GM11168 (cell line): ENCODE results near the gene BZW2.
"Not testable (repeated sequence)": the region's sequence is repeated elsewhere in the genome, so short reads cannot be mapped to it uniquely, and the experiment has no call there.

Experiments used
- in situ Hi-C: fragments of 300-500 bp; cut with MboI; formaldehyde crosslinking; loops from one replicate; pipeline ENCODE4 v1.12.0; 2022; ENCODE audit warnings: low sequenced_read_pairs; ENCODE audit not compliant: unreplicated experiment

Gene BZW2

GRCh38 chr7:16669581-16669980 is 23.6 kb downstream of the BZW2 start:
- in situ Hi-C loops: no loop called here

DNA sequence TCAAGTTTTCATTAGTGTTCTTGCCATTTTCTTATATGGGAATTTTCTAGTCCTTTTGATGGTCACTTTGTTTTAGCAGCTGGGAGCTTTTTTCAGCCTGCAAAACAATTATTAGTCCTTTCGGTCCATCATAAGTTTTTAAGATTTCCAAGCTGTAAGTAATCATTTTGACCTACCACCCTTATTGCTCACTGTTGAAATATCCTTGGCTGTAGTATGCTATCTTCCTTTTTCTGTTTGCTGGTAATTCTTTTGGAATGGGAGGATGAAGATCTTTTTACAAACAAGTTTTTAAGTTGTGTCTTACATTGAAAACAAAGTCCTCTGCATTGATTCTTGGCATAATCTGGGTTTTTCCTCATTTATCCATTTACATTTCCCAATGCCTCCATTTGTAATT is 24.0 kb downstream of the BZW2 start:
- in situ Hi-C loops: no loop called here

DNA sequence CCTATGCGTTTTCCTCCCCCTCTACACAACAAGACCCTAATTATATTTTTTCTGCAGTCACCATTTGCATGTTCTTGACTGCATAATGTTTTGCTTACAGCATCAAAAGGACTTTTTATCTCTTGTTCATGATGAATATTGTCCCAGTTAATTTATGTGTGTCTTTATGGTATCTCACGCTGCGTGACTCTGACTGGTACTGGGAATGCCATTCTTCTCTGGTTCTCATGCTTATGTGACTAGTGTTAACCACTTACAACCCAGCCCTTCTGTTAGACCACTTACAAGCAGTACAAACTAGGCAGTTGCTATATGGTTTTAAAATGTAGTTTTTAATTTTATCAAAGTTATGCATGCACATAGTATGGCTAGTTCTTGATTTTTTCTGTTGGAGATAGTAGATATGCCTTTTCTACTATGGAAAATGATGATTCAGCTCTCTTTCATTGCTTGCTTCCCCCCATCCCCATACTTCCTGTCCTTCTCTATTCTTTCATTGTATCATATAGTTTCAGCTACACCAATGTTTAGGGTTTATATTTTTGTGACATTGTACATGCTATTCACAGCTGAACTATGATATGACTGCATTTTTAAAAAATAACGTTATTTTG is 24.9 kb downstream of the BZW2 start:
- in situ Hi-C loops: no loop called here

DNA sequence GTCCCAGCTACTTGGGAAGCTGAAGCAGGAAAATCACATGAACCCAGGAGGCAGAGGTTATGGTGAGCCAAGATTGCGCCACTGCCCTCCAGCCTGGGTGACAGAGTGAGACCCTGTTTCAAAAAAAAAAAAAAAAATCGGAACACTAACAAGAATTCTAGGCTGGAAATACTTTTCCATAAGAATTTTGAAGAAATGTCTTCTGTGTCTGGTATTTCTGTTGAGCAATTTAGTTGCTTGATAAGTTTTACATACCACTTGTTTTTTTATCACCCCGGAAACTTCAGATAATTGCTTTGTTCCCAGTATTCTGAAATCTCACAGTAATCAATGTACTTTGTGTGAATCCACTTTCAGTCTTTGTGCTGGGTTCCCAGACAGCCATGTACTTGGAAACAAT is 25.8 kb downstream of the BZW2 start:
- in situ Hi-C loops: no loop called here

DNA sequence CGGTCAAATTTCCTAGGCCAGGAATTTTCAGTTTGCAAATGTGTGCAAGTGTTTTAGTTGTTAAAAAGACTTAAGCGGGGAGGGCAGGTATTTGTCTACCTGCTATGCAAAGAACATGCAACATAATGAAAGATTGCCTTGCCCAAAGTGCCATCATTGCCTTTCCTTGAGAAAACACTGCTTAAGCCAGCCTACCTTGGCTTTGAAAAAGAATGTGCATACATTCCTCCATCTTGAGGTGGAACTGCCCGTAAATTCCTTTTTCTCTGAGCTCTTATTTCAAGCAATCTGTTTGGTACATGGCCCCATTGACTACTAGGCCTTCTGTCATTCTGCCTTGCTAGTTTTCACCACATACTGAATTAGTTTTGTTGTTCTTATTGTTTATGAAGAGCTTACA is 29.3 kb downstream of the BZW2 start:
- in situ Hi-C loops: no loop called here

- in situ Hi-C loops: no loop called here
These were observed 32.1 kb downstream of the BZW2 start for GRCh38 chr7:16677978-16678494.

DNA sequence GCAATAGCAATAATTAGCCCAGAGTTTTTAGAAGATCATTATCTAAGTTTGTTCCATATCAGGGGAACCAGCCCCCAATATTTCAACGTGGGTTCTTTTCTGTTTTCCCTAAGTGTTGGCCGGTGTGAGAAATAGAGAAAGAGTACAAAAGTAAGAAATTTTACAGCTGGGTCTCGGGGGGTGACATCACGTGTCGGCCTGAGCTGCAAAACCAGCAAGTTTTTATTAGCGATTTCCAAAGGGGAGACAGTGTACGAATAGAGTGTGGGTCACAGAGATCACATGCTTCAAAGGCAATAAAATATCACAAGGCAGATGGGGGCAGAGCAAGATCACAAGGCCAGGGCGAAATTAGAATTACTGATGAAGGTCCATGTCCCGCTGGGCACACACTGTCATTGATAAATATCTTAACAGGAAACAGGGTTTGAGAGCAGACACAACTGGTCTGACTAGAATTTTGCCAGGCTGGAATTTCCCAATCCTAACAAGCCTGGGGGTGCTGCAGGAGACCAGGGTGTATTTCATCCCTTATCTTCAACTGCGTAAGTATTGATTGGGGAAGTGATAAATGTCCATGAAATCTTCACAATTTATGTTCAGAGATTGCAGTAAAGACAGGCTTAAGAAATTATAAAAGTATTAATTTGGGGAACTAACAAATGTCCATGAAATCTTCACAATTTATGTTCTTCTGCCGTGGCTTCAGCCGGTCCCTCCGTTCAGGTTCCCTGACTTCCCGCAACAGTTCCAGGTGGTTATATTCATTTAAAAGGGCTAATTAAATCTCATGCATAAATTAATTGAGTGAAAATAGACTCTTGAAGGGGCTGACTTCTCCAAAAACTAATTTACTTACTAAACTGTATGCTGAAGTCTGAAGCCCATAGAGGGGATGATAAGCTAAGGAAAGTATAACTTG is 32.9 kb downstream of the BZW2 start:
- in situ Hi-C loops: not testable (repeated sequence)

- in situ Hi-C loops: no loop called here
These were observed 39.0 kb downstream of the BZW2 start for GRCh38 chr7:16684935-16685334.

DNA sequence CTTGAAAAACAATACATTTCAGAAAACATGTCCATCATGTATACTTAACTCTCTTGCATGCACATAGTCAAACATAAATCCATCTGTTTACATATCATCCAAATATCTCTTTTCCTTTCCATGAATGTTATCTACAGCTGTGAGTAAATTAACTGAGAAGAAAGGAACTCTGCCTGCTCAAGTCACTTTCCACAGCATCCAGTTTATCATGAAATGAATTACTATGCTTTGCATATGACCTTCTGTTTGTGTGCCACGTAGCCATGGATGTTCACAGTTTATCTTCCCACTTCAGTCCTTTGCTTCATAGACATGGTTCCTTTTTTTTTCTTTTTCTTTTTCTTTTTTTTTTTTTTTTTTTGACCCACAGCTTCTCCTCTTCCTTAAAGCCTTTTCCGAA is 39.6 kb downstream of the BZW2 start:
- in situ Hi-C loops: no loop called here

- in situ Hi-C loops: no loop called here
These were observed 42.3 kb downstream of the BZW2 start for GRCh38 chr7:16688249-16688648.

- in situ Hi-C loops: no loop called here
These were observed 45.3 kb downstream of the BZW2 start for GRCh38 chr7:16691241-16691640.

DNA sequence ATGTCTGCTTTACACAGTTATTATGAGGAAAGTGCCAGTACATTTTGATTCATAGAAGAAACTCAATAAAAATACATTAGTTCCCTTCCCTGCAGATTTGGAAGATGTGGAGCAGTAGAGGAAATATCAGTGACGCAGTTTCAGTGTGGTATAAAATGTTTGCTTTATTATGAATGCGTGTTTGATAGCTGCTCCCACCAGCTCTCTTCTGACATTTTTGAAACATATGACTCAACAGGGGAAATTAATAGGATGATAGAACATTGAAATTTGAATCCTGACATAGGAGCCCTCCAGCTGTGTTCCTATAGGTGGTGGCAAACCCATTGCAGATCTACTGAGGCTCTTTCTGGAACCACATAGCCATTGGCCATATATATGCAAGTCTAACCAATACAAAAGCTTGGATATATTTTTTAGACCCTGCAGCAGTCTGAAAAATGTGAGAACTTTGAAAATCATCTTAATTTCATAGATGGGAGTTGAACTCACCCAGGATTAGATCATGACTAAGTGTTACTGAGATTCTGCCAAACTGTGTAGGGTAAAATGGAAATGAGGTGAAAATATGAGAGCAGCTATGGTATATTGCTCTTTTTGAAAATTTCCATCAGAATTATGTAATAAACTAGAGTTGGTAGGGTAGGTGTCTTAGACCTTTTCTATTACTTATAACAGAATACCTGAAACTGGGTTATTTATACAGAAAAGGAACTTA is 47.8 kb downstream of the BZW2 start:
- in situ Hi-C loops: no loop called here

- in situ Hi-C loops: no loop called here
These were observed 48.8 kb downstream of the BZW2 start for GRCh38 chr7:16694806-16695205.

GRCh38 chr7:16695621-16696237 is 49.7 kb downstream of the BZW2 start:
- in situ Hi-C loops: no loop called here

DNA sequence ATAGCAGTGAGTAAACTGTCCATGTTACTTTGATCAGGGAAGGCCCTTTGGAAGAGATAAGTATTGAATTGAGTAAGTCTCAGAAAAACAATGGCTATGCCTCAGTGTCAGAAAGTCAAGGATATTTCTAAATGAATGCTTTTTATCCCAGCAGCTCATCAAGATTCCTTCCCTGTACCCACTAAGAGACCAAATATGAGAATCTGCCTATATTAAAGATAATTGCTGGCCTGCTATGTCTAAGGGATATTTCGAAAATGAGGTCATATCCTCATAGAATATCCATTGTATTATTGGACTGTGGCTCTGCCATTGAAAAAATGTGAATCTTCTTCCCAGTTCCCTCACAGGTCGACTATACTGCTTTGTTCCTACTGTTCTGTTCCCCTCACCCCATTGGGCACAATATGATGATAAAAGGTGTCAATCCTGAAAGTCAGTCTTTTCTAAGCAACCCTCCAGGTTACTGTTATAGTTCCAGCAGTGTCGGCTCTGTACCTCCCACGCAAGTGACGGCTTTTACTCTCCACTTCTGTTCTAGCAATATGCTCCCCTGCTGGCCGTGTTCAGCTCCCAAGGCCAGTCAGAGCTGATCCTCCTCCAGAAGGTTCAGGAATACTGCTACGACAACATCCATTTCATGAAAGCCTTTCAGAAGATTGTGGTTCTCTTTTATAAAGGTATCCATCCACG is 51.7 kb downstream of the BZW2 start:
- in situ Hi-C loops: no loop called here

DNA sequence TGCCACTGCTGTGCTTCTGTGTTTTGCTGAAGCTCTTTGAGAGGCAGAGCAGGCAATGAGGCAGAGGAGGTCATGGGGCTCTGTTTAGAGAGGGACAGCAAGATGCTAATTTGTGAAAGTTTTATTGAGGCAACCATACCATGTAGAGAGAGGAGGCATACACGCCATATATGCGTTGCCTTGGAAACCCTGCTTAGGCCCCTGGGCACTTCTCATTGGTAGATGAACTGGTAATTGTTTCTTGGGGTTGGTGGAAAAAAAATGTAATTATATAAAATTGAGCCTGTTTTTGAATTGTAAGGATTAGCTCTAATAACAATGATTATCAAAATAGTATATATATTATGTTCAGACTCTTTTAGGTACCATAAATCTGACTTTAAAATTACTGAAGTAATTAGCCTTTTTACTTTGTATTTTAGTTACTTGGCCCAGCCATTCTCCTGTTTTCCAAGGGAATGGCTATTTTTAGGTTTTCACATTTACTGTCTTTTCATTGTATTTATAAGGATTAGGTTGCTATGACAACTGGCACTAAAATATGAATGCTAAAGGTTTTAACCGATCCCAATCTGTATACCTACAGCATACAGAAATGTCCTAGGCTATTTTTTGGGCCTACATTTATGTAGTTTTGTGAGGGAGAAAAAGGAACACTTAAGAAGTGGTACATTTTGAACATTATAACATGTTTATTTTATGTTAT is 52.4 kb downstream of the BZW2 start:
- in situ Hi-C loops: no loop called here

- in situ Hi-C loops: no loop called here
These were observed 56.5 kb downstream of the BZW2 start for GRCh38 chr7:16702441-16702840.

DNA sequence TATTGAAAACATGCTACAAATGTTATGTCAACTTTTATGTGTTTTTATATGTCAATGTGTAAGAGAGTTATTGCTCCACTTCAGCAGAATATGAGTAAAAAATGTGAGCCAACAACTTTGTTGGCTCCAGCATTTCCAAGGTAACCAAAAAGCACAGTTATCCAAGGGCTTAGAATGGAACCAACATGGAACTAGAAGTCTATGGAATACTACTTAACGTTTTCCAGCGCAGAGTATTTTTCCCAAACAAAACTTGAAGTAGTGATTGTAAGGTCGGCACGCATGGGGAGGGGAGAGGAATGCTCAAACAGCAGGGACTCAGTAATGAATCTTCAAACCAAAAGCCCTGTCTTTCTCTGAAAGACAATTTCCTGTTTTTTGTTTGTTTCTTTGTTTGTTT is 62.5 kb downstream of the BZW2 start:
- in situ Hi-C loops: no loop called here

DNA sequence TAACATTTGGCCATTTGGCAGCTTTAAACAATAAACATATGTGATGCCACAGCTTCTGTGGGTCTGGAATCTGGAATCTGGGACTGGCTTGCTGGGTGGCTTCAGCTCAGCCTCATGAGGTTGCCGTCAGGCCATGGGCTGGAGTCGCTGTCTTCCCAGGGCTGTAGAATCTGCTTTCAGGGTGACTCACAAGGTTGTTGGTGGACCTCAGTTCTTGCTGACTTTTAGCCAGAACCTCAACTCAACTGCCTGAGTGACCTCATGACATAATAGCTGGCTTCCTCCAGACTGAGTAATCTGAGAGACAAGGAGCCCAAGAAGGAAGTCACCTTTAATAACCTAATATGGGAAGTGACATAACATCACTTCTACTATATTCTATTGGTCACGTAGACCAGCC is 63.0 kb downstream of the BZW2 start:
- in situ Hi-C loops: no loop called here
